NCI-H2171 (cell line): ENCODE data around the gene BMP6.

Experiments used
- DNase-seq: peaks from one replicate; lab custom pipeline; 2025; lab: John Stamatoyannopoulos, UW

Gene BMP6

GRCh38 chr6:7747433-7747832 lies 21.5 kb downstream of the BMP6 start:
- no peak for DNase-seq

GRCh38 chr6:7747901-7748504 lies 22.1 kb downstream of the BMP6 start:
- no peak for DNase-seq

- DNase-seq, result no peak
Measured at GRCh38 chr6:7749478-7749877, 23.6 kb downstream of the BMP6 start.

- DNase-seq, result no peak
Measured at GRCh38 chr6:7750197-7750596, 24.3 kb downstream of the BMP6 start.

- DNase-seq, result no peak
Measured at GRCh38 chr6:7758456-7758855, 32.6 kb downstream of the BMP6 start.

GRCh38 chr6:7759320-7759719 lies 33.4 kb downstream of the BMP6 start:
- DNase-seq, result no peak

GRCh38 chr6:7761051-7761450 lies 35.2 kb downstream of the BMP6 start:
- DNase-seq, result no peak

GRCh38 chr6:7762760-7763159 lies 36.9 kb downstream of the BMP6 start:
- DNase-seq, result no peak

GRCh38 chr6:7763881-7764280 lies 38.0 kb downstream of the BMP6 start:
- peak; percentile 84 for DNase-seq

- DNase-seq, result no peak
Measured at GRCh38 chr6:7765575-7766325, 39.9 kb downstream of the BMP6 start.

GRCh38 chr6:7769702-7770101 lies 43.8 kb downstream of the BMP6 start:
- DNase-seq, result no peak

GRCh38 chr6:7770111-7770510 lies 44.2 kb downstream of the BMP6 start:
- DNase-seq, result no peak

- no peak for DNase-seq
Measured at GRCh38 chr6:7770601-7771000, 44.7 kb downstream of the BMP6 start.

GRCh38 chr6:7773322-7773721 lies 47.4 kb downstream of the BMP6 start:
- no peak for DNase-seq

GRCh38 chr6:7773914-7774313 lies 48.0 kb downstream of the BMP6 start:
- no peak for DNase-seq

GRCh38 chr6:7776509-7776908 lies 50.6 kb downstream of the BMP6 start:
- DNase-seq, result no peak

- DNase-seq, result no peak
Measured at GRCh38 chr6:7777074-7777473, 51.2 kb downstream of the BMP6 start.

- no peak for DNase-seq
Measured at GRCh38 chr6:7781240-7781639, 55.3 kb downstream of the BMP6 start.

- no peak for DNase-seq
Measured at GRCh38 chr6:7784248-7784647, 58.3 kb downstream of the BMP6 start.

GRCh38 chr6:7784706-7785105 lies 58.8 kb downstream of the BMP6 start:
- no peak for DNase-seq

- DNase-seq, result no peak
Measured at GRCh38 chr6:7785243-7786035, 59.5 kb downstream of the BMP6 start.

GRCh38 chr6:7786214-7786661 lies 60.3 kb downstream of the BMP6 start:
- no peak for DNase-seq

- DNase-seq, result no peak
Measured at GRCh38 chr6:7787137-7787608, 61.3 kb downstream of the BMP6 start.
